M059J (cell line): Measurements from ENCODE around the gene SLC25A10. TPM values are rescaled to one million over a fixed set of nuclear protein-coding genes. Genes with fewer than 3 reads are reported as not detected.

ENCODE experiments used
- DNase-seq: peaks from one replicate; pipeline ENCODE4 v3.0.0-alpha.2; 2012; ENCODE audit warnings: low read depth
- total RNA-seq: library from RNA; depleted of rRNA; stranded (reverse); fragments of >200 nt; shearing (Covaris generic); gene quantifications from 2 replicates; pipeline ENCODE4 v1.2.3, GENCODE V29; 2014

The SLC25A10 gene
- total RNA-seq, 1 experiment from 2014 or later, result 61.8 TPM

GRCh38 chr17:81706232-81706611 lies 5.9 kb upstream of the SLC25A10 start:
- no peak for DNase-seq

DNA sequence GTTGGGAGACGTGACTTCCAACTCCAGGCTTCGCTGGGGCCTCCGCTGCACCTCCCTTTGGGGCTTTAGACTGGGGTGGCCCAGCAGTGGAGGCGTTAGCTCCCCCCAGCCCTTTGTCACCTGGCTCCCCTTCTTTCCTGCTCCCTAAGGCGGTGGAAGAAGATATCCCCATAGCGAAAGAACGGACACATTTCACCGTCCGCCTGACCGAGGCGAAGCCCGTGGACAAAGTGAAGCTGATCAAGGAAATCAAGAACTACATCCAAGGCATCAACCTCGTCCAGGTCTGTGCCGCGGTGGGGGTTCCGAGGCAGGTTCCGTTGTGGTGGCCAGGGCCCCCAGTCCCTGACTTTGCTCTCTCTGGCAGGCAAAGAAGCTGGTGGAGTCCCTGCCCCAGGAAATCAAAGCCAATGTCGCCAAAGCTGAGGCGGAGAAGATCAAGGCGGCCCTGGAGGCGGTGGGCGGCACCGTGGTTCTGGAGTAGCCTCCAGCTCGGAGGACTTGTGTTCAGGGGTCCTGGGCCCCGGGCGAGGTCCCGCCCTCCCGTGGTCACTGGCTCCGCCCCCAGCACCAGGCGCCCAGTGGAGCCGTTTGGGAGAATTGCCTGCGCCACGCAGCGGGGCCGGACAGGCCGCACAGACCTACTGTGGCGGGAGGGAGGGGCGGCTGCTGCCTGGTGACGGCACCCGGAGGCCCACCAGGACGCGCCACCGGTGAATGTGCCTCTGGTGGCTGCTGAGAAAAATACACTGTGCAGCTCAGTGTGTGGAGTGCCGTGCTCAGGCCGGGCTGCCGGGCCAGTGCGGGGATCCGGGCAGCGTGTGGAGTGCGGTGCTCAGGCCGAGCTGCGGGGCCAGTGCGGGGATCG lies 5.1 kb upstream of the SLC25A10 start:
- DNase-seq, result no peak

GRCh38 chr17:81707725-81708646 lies 4.1 kb upstream of the SLC25A10 start:
- DNase-seq, result no peak

- DNase-seq, result no peak
These were observed 3.3 kb upstream of the SLC25A10 start for GRCh38 chr17:81708739-81709185.

GRCh38 chr17:81710514-81711308 lies 1.4 kb upstream of the SLC25A10 start:
- DNase-seq, result no peak

DNA sequence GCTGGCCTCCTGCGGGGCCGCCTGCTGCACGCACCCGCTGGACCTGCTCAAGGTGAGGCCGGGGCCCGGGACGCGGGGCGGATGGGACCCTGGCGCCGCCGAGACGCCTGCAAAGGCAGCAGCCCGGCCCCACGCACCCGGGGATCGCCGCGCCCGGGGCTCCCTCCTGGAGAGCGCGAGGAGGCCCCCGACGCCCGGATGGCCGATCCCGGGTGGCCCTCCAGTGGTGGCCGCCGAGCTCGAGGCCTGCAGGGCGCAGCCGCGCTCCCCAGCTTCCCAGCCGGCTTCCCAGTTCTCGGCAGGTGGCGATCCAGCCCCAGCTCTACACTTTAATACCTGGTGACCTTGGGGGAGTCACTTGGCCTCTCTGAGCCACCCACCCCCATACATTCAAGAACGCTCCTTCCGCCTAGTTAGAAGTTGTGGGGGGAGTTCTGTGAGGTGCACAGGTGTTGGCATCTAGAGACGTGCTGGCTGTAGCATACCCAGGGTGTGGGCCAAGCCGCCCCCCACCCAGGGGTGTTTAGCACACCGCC lies 452 bp downstream of the SLC25A10 start:
- peak; percentile 50 for DNase-seq

- peak; percentile 35 for DNase-seq
These were observed 996 bp downstream of the SLC25A10 start for GRCh38 chr17:81713004-81713555.

DNA sequence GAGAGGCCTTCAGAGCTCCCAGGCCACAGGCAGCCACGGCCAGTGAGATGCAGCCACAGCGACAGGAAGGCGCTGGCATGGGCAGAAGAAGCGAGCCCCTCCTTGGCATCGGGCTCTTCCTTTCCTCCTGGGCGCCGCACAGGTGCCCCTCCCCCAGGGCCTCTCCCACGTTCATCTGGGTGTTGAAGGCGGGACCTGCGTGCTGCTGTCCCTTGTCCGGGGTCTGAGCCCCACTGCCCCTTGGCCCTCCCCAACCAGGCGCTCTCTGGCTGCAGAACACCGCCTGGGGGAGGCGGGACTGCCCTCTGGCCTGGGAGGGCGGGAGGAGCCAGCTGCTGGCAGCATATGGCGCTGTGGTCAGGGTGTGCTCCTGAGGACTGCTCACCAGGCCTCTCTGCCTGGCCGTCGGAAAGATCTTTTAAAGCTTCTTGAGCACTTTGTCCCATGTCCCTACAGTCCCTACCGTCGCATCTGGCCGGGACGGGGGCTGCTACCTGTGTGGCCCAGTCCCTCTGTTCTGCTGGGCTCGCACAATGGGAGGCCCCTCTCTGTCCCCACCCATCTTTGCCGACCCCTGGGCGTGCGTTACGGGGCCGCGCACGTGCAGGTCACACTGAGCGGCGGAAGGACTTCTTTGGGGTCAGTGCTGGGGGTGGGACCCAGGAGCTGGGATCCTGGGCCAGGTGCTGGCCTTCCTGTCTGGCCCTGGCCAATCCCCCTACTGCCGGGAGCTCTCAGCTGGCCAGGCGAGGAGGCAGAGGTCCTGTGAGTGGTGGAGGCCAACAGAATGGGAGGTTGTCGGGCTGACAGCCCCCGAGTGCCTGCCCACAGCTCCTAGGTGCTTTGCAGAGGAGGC lies 1.7 kb downstream of the SLC25A10 start:
- no peak for DNase-seq

- DNase-seq, result no peak
These were observed 2.5 kb downstream of the SLC25A10 start for GRCh38 chr17:81714412-81715106.

DNA sequence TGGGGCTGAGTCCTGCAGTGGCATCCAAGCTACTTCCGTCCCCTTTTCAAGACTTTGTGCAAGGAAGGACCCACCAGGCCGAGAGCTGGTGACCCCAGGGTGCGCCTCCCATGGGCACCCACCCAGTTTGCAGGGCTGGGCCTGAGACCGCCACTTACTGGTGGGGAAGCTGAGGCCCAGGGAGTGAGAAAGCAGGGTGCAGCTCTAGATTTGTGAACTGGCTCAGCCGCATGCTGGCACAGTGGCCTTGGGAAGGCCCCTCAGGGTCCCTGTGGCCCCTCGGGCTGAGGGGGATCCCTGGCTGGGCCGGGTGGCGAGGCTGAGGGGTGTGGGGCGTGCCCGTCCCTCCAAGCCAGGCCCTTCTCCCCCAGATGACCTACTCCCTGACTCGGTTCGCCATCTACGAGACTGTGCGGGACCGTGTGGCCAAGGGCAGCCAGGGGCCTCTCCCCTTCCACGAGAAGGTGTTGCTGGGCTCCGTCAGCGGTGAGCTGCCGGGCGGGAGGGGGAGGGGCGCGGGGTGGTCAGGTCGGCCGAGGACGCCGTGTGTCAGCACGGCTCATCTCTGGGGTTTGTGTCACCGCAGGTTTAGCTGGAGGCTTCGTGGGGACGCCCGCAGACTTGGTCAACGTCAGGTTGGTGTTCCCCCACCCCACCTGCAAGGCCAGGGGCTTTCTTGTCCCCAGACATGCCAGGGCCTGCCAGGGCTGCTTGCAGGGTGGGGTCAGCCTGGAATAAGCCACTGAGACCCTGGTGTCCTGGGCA lies 3.2 kb downstream of the SLC25A10 start:
- no peak for DNase-seq

GRCh38 chr17:81715872-81716673 lies 4.0 kb downstream of the SLC25A10 start:
- DNase-seq, result no peak

DNA sequence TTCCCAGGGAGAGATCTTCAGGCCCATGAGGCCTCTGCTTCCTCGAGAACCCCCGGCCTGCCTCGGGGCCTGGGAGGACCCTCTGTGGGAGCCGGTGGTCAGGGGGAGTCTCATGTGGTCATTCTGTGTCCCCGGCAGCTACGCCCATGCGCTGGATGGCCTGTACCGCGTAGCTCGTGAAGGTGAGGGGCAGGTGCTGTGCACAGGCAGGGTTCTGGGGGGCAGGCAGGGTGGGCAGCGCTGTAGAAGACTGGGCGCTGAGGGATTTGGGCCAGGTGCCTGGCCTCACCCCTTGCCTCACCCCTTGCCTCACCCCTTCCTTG lies 4.6 kb downstream of the SLC25A10 start:
- no peak for DNase-seq

DNA sequence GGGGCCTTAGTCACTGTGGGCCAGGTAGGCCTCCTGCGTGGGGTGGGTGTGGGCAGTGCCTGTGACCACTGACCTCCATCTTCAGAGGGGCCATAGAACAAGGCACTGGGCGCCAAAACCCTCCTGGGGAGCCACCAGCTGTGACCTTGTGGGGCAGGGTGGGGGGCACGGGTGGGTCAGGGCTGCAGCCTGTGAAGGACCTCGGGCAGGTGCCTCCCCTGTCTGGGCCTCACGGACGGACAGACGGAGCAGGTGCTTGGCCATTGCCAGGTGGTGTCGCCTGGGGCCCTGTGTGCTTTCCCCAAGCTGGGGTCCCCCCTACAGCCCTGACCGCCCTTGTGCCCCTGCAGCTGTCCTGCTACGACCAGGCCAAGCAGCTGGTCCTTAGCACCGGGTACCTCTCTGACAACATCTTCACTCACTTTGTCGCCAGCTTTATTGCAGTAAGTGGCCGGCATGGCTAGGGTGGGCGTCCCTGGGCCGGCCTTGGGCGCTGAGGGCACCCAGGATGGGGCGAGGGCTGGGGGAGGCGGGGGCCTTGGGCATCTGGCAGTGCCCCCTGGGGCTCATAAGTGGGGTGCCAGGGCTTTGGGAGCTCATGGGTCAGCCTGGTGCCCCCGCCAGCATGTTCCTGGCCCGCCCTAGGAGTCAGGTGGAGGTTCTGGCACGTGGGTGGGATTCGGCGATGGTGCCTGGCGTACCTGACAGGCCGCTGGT lies 5.1 kb downstream of the SLC25A10 start:
- no peak for DNase-seq

DNA sequence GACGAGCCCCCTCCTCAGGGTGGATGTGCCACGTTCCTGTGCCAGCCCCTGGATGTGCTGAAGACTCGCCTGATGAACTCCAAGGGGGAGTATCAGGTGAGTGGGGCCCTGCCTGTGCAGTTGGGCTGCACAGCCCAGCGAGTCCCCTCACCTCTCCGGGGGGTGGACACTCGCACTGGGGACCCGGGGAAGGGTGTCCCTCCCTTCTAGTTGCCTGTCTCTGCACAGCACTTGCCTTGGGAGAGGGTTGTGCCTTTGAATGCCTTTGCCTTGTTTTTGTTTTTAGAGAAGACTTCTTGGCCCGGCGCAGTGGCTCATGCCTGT lies 5.6 kb downstream of the SLC25A10 start:
- no peak for DNase-seq

- DNase-seq, result no peak
These were observed 7.6 kb downstream of the SLC25A10 start for GRCh38 chr17:81719410-81720266.

- DNase-seq, result no peak
These were observed 8.4 kb downstream of the SLC25A10 start for GRCh38 chr17:81720267-81721071.
